ENCODE results near the gene SUGCT. TPM values are rescaled to one million over a fixed set of nuclear protein-coding genes. Genes with fewer than 3 reads are reported as not detected.

Gene SUGCT
- total RNA-seq, 1 experiment from 2014 or later, result not detected

- DNase-seq (ENCODE audit: low spot score), result no peak
Observed at GRCh38 chr7:40715053-40715430, 580.2 kb downstream of the SUGCT start.

- no peak for DNase-seq (ENCODE audit: low spot score)
Observed at GRCh38 chr7:40716052-40716451, 581.2 kb downstream of the SUGCT start.

DNA sequence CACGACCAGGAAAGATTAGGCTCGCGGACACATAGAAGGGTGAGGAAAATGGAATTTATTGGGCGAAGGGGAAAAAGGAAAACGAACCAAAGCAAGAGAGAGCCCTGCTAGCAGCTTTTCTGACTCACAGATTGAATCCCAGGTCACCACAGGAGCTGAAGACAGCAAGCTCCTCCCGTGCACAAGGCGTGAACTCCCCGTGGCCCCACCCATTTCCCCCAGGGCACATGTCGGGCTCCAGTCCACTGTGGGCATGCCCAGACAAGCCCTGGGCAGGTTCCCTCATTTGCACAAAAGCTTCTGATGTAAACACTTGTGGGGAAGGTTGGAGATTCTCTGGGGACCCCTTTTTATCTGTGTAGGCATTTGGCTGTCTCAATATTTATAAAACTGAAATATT is 582.4 kb downstream of the SUGCT start:
- peak; percentile 82 for DNase-seq (ENCODE audit: low spot score)

- DNase-seq (ENCODE audit: low spot score), result no peak
Observed at GRCh38 chr7:40720416-40720815, 585.6 kb downstream of the SUGCT start.

GRCh38 chr7:40721342-40721949 is 586.6 kb downstream of the SUGCT start:
- no peak for DNase-seq (ENCODE audit: low spot score)

DNA sequence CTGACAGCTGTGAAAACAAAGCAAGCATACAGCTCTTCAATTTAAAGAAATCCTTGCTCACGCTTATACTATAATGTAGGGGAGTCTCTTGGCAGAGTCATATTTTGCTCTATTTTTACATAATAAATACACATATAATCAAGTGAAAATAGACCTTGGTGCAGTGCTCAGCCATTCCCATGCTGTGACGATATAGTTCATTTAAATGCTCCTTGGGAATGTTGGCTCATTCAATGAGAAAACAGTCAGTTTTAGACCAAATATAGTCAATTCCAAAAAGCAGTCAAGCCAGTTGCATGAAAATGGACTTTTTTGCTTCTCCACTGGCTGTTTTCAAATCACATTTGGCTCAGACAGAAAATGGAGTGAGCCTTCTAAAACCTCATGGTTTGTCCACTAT is 587.4 kb downstream of the SUGCT start:
- DNase-seq (ENCODE audit: low spot score), result no peak

- DNase-seq (ENCODE audit: low spot score), result no peak
Observed at GRCh38 chr7:40723829-40724228, 589.0 kb downstream of the SUGCT start.

DNA sequence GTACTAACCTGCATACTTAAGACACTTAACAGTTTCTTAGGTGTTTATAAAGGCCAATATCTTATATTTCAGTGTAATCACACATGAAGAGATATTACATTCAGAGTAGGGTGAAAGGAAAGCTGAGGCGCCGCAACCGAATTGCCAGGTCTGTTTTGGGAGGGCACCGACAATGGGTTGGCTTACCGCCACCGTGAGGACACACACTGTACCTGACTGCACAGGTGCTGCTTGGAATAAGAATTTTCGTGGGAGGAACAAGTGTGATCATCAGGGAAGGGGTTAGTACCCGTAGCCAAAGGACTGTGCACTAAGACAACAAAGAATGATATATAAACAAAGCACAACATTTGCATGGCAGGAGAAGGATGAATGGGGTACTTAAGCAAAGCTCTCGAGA is 591.8 kb downstream of the SUGCT start:
- no peak for DNase-seq (ENCODE audit: low spot score)

DNA sequence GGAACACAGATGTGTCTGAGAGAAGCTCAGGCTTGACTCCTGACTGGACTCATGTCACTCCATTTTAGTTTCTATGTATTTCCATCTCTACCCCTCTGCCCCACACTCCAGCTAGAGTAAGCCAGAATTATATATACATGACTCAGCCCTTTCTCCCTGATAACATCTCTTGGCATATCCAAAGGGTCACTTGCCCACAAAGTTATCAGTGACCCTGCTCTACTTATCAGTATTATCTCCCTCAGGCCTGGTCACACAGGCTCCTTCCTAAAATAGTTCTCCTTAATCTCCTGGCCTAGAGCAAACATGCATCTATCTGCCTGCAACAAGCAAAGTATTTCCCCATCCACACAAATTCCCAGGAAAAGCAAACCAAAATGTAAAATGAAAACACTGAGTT is 598.3 kb downstream of the SUGCT start:
- no peak for DNase-seq (ENCODE audit: low spot score)

DNA sequence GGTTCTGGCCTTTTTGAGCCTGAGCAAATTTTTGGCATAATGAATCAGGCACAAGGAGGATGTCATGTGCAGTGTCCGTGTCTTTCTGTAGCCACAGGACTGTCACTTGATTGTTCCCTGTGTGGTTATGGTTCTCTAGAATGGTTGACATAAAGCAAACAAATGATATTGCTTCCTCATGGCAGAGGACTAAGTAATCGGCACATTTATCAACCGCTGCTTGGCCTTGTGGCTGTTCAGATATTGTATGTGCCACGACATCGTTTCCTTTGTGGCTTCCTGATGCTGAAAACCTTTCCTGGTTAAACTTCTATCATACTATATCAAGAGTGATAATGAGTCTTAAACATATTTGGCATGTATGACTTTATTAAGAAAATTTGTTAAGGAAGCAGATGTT is 598.8 kb downstream of the SUGCT start:
- peak; percentile 40 for DNase-seq (ENCODE audit: low spot score)

- no peak for DNase-seq (ENCODE audit: low spot score)
Observed at GRCh38 chr7:40739257-40739656, 604.5 kb downstream of the SUGCT start.

- no peak for DNase-seq (ENCODE audit: low spot score)
Observed at GRCh38 chr7:40742270-40742669, 607.5 kb downstream of the SUGCT start.

- no peak for DNase-seq (ENCODE audit: low spot score)
Observed at GRCh38 chr7:40746841-40747556, 612.2 kb downstream of the SUGCT start.

DNA sequence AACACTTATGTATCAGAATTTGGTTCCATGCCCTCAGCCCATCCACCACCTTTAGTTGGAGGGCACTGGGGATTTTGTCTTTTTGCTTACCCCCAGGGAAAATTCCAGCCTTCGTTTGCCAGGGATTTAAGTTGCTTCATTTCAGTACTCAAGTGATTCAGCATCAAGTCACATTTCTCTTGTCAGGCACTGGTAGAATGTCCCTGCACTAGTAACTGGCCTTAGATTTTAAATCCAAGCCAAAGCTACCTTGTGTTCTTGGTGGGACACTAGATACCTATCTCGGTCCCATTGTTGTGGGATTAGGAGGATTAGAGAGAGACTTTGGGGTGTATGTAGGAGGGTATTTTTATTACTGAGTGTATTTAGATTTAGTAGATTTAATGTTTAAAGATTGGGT is 613.1 kb downstream of the SUGCT start:
- DNase-seq (ENCODE audit: low spot score), result no peak

GRCh38 chr7:40749877-40750276 is 615.1 kb downstream of the SUGCT start:
- DNase-seq (ENCODE audit: low spot score), result no peak

DNA sequence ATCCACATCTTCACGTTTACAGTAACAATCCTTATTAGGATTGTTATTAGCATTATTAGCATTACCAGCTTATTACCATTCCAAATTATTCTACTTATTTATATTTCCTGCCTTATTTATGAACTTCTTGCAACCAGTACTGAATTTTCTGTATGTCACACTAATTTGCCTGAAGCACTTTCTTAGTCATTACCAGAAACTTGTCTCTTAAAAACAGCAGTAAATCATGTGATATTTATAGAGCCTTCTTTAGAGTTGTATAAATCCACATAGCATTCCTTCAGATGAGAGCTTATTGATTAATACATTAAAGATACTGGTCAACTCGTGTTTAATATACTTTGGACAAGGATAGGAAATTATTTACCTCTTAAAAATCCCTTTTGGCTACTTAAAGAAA is 618.6 kb downstream of the SUGCT start:
- no peak for DNase-seq (ENCODE audit: low spot score)

DNA sequence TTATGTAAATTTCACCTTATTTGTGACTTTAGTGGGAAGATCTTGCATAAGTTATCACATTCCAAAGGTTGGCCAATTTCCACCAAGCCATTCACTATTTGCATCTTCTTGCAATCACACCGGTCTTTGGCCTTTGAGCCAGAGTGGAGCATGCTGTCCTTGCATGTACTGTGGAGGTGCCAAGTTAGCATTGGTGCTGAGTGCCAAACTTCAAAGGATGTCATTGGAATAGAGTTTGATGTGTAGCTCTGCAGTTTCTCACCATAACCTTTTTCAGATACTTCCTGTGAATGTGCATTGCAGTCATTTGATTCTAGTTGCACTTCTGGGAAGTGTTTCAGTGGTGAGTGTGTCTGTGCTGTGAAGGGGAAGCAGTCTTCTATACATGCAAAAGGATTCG is 620.6 kb downstream of the SUGCT start:
- no peak for DNase-seq (ENCODE audit: low spot score)

- DNase-seq (ENCODE audit: low spot score), result no peak
Observed at GRCh38 chr7:40757109-40757508, 622.3 kb downstream of the SUGCT start.

GRCh38 chr7:40758590-40758989 is 623.8 kb downstream of the SUGCT start:
- DNase-seq (ENCODE audit: low spot score), result no peak

DNA sequence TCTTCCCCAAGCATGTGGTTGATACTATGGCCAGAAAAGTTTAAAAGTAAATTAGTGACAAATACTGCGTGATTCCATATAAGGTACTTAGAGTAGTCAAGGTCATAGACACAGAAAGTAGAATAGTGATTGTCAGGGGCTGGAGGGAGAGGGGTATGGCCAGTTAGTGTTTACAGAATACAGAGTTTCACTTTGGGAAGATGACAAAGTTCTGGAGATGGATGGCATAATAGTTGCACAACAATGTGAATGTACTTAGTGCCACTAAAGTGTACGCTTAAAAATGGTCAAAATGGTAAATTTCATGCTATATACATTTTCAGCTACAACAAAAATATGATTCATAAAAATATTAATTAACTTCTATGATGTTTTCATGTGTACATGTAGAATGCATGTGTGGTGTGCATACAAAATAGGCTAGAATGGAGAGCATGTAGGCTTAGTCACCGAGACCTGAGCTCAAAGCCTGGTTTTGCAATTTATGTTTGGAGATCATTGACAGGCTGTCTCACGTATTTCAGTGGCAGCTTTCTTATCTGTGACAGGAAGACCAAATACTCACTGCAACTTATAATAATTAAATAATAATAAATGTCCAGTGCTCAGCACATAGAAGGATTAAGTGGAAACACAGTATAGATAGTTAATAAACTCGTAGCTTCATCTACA is 625.6 kb downstream of the SUGCT start:
- DNase-seq (ENCODE audit: low spot score), result no peak

GRCh38 chr7:40760987-40761386 is 626.2 kb downstream of the SUGCT start:
- DNase-seq (ENCODE audit: low spot score), result no peak

DNA sequence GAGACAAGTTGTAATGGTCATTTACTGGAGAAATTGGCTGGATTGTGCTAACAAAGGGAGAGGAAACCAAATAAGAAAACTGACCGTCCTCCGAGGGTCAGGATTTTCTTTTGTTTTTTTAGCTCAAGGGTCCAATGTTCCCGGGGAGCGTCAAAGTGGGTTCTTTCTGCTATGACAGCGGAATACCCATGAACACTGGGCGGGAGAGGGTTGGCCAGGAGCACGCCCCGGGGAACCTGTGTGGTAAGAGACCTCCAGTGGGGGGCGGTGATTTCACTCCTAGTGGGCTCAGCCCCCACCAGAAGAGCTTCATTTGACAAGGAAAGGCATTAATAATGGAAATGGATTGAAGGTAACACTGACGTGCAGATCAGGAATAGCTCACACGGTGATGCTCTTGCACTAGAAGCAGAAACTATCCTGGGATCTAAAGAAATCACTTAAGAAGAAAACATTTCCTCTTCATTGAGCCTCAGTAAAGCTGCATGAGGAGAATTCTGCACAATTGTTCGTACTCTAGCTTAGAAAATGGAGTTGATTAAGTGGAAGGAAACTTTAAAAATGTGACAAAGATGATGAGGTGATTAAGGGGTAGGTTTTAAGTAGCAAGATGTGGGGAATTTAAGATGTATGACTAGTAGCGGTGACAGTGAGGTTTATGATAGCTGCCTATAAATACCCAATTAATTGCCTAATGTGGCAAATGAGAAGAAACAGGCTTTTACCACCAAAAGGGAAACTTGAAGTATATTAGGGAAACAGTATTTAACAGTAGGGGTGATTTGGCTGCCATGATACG is 627.2 kb downstream of the SUGCT start:
- DNase-seq (ENCODE audit: low spot score), result no peak

Data from HT-29 (cell line).